Left renal pelvis (tissue), 4 donors: ENCODE measurements around the gene USP17L19. TPM values are rescaled to one million over a fixed set of nuclear protein-coding genes. Genes with fewer than 3 reads are reported as not detected.
"Not testable (repeated sequence)": the region's sequence is repeated elsewhere in the genome, so short reads cannot be mapped to it uniquely, and the experiment has no call there.

Experiments
- DNase-seq, 4 donors: peaks; one replicate each; pipeline ENCODE4 v3.0.0-alpha.2; 2013; ENCODE audit warnings: low read depth in 4 of 4, low spot score in 3 of 4
- polyA plus RNA-seq, 4 donors: library from polyadenylated mRNA; unstranded; fragments of 120-200 nt; gene quantifications; one replicate each; pipeline ENCODE4 v1.2.1, GENCODE V29; 2013; ENCODE audit not compliant: insufficient read length in 4 of 4

Gene USP17L19
- not detected for polyA plus RNA-seq

- DNase-seq, result not testable (repeated sequence)
These were observed at the start of gene USP17L19 for GRCh38 chr4:9253078-9253477. USP17L19 (plus strand) TSS chr4:9253378; CDS start chr4:9253378, 0 bp downstream.

GRCh38 chr4:9210357-9210756 lies 42.8 kb upstream of the USP17L19 start, which contains the start of gene USP17L10:
USP17L10 (plus strand) TSS chr4:9210657; CDS start chr4:9210657, 0 bp downstream.
- DNase-seq, result not testable (repeated sequence)

- DNase-seq, result not testable (repeated sequence)
These were observed 38.5 kb upstream of the USP17L19 start for GRCh38 chr4:9214701-9215100.

GRCh38 chr4:9215105-9215504 lies 38.1 kb upstream of the USP17L19 start, which contains the start of gene USP17L11:
USP17L11 (plus strand) TSS chr4:9215405; CDS start chr4:9215405, 0 bp downstream.
- not testable (repeated sequence) for DNase-seq

- DNase-seq, result not testable (repeated sequence)
These were observed 33.3 kb upstream of the USP17L19 start, which contains the start of gene USP17L12 for GRCh38 chr4:9219852-9220251. USP17L12 (plus strand) TSS chr4:9220152; CDS start chr4:9220152, 0 bp downstream.

- DNase-seq, result not testable (repeated sequence)
These were observed 28.6 kb upstream of the USP17L19 start, which contains the start of gene USP17L13 for GRCh38 chr4:9224596-9224995. USP17L13 (plus strand) TSS chr4:9224896; CDS start chr4:9224896, 0 bp downstream.

- DNase-seq, result not testable (repeated sequence)
These were observed 22.9 kb upstream of the USP17L19 start for GRCh38 chr4:9230249-9230648.

GRCh38 chr4:9234085-9234484 lies 19.1 kb upstream of the USP17L19 start, which contains the start of gene USP17L15:
USP17L15 (plus strand) TSS chr4:9234385; CDS start chr4:9234385, 0 bp downstream.
- not testable (repeated sequence) for DNase-seq

GRCh38 chr4:9238461-9238860 lies 14.7 kb upstream of the USP17L19 start:
- not testable (repeated sequence) for DNase-seq

- DNase-seq, result not testable (repeated sequence)
These were observed 9.6 kb upstream of the USP17L19 start, which contains the start of gene USP17L17 for GRCh38 chr4:9243579-9243978. USP17L17 (plus strand) TSS chr4:9243879; CDS start chr4:9243879, 0 bp downstream.

- DNase-seq, result not testable (repeated sequence)
These were observed 5.1 kb upstream of the USP17L19 start, which contains the start of gene USP17L18 for GRCh38 chr4:9247953-9248680. USP17L18 (plus strand) TSS chr4:9248630; CDS start chr4:9248630, 0 bp downstream.

- not testable (repeated sequence) for DNase-seq
These were observed 4.6 kb downstream of the USP17L19 start, which contains the start of gene USP17L20 for GRCh38 chr4:9257824-9258223. USP17L20 (plus strand) TSS chr4:9258124; CDS start chr4:9258124, 0 bp downstream.

- not testable (repeated sequence) for DNase-seq
These were observed 9.4 kb downstream of the USP17L19 start, which contains the start of gene USP17L21 for GRCh38 chr4:9262572-9262971. USP17L21 (plus strand) TSS chr4:9262872; CDS start chr4:9262872, 0 bp downstream.

- DNase-seq, result not testable (repeated sequence)
These were observed 14.1 kb downstream of the USP17L19 start, which contains the start of gene USP17L22 for GRCh38 chr4:9267319-9267718. USP17L22 (plus strand) TSS chr4:9267619; CDS start chr4:9267619, 0 bp downstream.

- DNase-seq, result not testable (repeated sequence)
These were observed 18.5 kb downstream of the USP17L19 start for GRCh38 chr4:9271719-9272118.

Other genes with a start within 250 kb of the USP17L19 start
- under 1 TPM in 1 of 4 donors, not detected in 3; 0.06 TPM for gene FAM90A26, start 83.0 kb upstream of the USP17L19 start, polyA plus RNA-seq
- gene USP17L10, start 42.7 kb upstream of the USP17L19 start, polyA plus RNA-seq, result not detected
- not detected for gene USP17L11, start 38.0 kb upstream of the USP17L19 start, polyA plus RNA-seq
- gene USP17L12, start 33.2 kb upstream of the USP17L19 start, polyA plus RNA-seq, result not detected
- not detected for gene USP17L13, start 28.5 kb upstream of the USP17L19 start, polyA plus RNA-seq
- not detected for gene USP17L15, start 19.0 kb upstream of the USP17L19 start, polyA plus RNA-seq
- gene USP17L17, start 9.5 kb upstream of the USP17L19 start, polyA plus RNA-seq, result not detected
- not detected for gene USP17L18, start 4.7 kb upstream of the USP17L19 start, polyA plus RNA-seq
- gene USP17L20, start 4.7 kb downstream of the USP17L19 start, polyA plus RNA-seq, result not detected
- gene USP17L21, start 9.5 kb downstream of the USP17L19 start, polyA plus RNA-seq, result not detected
- gene USP17L22, start 14.2 kb downstream of the USP17L19 start, polyA plus RNA-seq, result not detected
- not detected for gene USP17L24, start 71.8 kb downstream of the USP17L19 start, polyA plus RNA-seq
- gene USP17L25, start 76.5 kb downstream of the USP17L19 start, polyA plus RNA-seq, result not detected
- gene USP17L26, start 81.3 kb downstream of the USP17L19 start, polyA plus RNA-seq, result not detected
- gene USP17L5, start 86.0 kb downstream of the USP17L19 start, polyA plus RNA-seq, result not detected
- gene USP17L27, start 90.8 kb downstream of the USP17L19 start, polyA plus RNA-seq, result not detected
- gene USP17L28, start 95.5 kb downstream of the USP17L19 start, polyA plus RNA-seq, result not detected
- not detected for gene USP17L29, start 100.3 kb downstream of the USP17L19 start, polyA plus RNA-seq
- gene USP17L30, start 109.8 kb downstream of the USP17L19 start, polyA plus RNA-seq, result not detected
- not detected for gene DEFB131A, start 191.0 kb downstream of the USP17L19 start, polyA plus RNA-seq